VCaP (cell line): ENCODE data around the gene TUBB4A.

Source experiments
- H3K27ac ChIP-seq: fragments of 450-650 bp; 2 replicates; pipeline ENCODE4 v1.5.1; 2017
- TF ChIP-seq, protein P1 (sequence below): fragments of 450-650 bp; conservative IDR thresholded peaks from 2 replicates; pipeline ENCODE4 v1.5.1; 2017; ENCODE audit warnings: mild to moderate bottlenecking, moderate library complexity

Gene TUBB4A

DNA sequence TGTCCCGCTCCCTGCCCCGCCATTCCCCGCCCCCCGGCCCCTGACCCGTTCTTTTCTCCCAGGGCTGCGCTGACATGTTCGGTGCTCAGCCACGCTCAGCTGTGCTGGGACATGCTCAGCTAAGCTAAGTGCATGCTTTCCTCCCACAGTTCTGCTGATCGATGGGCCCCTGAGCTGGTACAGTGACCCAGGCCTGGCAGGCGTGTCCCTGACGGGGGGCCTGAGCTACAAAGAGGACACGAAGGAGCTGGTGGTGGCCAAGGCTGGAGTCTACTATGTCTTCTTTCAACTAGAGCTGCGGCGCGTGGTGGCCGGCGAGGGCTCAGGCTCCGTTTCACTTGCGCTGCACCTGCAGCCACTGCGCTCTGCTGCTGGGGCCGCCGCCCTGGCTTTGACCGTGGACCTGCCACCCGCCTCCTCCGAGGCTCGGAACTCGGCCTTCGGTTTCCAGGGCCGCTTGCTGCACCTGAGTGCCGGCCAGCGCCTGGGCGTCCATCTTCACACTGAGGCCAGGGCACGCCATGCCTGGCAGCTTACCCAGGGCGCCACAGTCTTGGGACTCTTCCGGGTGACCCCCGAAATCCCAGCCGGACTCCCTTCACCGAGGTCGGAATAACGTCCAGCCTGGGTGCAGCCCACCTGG, 32.5 kb upstream of the TUBB4A start:
- H3K27ac ChIP-seq: no peak overlapping the region

DNA sequence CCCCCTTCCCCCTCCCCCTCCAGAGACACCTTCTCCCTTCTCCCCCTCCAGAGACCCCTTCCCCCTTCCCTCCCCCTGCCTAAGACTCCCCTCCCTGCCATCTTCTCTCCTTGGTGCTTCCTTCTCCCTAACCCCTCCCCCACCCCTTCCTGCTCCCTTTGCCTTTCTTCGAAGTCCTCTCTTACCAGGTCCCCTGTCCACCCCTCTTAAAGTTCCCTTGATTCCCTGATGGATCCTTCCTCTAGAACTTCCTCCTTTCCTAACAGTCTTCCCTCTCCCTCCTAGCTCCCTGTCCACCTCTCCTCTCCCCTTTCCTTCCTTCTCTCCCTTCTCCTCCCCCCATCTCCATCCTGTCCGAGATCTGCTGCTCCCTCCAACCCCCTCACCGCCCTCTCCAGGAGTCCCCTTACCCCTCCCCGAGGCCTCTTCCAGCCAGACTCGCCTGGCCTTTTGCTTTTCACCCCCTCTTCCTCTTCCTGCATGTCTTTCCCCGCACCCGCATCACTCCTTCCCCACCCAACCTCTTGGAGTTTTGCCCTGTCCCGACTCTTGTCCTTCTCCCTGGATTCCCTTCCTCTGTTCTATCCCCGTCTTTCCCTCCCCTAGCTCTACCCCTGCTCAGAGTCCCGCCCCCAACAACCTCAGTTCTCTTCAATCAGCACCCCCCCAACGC, 31.8 kb upstream of the TUBB4A start:
- TF ChIP-seq, protein P1, sequence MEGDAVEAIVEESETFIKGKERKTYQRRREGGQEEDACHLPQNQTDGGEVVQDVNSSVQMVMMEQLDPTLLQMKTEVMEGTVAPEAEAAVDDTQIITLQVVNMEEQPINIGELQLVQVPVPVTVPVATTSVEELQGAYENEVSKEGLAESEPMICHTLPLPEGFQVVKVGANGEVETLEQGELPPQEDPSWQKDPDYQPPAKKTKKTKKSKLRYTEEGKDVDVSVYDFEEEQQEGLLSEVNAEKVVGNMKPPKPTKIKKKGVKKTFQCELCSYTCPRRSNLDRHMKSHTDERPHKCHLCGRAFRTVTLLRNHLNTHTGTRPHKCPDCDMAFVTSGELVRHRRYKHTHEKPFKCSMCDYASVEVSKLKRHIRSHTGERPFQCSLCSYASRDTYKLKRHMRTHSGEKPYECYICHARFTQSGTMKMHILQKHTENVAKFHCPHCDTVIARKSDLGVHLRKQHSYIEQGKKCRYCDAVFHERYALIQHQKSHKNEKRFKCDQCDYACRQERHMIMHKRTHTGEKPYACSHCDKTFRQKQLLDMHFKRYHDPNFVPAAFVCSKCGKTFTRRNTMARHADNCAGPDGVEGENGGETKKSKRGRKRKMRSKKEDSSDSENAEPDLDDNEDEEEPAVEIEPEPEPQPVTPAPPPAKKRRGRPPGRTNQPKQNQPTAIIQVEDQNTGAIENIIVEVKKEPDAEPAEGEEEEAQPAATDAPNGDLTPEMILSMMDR: no peak
- no peak overlapping the region for H3K27ac ChIP-seq

More for the DNA sequence above, 32.5 kb upstream of the TUBB4A start:
- TF ChIP-seq, protein P1: no peak

DNA sequence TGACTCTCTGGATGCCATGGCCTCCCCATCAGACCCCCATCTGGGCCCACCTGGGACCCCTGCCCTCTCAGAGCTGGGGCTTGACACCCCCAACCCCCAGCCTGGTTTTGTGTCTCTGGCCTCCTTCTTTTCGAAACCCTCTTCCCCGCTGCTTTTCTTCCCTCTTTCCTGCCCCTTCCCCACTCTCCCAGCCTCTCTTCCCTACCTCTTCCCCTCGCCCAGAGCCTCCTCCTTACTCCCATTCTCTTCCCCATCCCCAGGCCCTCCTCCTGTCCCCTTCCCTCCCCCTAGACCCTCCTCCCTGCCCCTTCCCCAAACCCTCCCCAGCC, 30.9 kb upstream of the TUBB4A start:
- H3K27ac ChIP-seq: no peak overlapping the region
- TF ChIP-seq, protein P1: no peak

DNA sequence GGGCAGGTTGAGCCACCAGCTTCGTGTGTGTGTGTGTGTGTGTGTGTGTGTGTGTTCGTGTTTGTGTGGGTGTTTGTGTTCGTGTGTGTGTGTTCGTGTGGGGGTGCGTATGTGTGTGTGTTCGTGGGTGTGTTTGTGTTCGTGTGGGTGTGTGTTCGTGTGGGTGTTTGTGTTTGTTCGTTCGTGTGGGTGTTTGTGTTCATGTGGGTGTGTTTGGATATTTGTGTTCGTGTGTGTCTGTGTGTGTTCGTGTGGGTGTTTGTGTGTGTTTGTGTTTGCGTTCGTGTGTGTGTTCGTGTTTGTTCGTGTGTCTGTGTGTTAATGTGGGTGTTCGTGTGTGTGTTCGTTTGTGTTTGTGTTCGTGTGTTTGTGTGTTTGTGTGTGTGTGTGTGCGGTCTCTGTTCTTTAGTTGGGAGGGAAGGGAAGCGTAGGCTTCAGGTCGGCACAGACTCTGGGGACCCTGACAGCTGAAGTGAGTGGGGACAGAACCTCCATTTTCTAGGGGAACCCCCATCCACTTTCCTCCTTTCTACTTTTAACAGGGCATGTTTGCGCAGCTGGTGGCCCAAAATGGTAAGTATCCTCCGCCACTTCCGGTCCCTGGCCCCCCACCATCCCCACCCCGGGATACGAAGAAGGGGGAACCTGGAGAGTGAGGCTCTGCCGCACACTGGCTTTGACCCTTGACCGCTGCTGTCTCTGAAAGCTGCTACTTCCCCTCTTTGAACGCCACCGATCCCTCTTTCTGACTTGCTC, 30.3 kb upstream of the TUBB4A start:
- TF ChIP-seq, protein P1: no peak

DNA sequence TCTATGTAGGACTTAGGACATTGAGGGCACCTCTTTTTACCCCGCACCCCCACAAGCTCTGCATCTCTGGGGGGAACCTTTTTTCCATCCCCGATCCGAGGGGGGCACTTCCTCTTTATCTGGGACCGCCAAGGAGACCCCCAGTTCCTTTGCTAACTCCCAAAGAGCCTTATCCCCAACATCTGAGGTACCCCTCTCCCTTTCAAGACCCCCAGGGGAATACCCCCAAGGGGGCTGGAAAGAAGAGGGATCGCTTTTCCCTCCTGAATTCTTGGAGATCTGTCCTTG, 29.8 kb upstream of the TUBB4A start:
- TF ChIP-seq, protein P1: no peak
- H3K27ac ChIP-seq: no peak overlapping the region

More for the DNA sequence above, 30.3 kb upstream of the TUBB4A start:
- no peak overlapping the region for H3K27ac ChIP-seq

DNA sequence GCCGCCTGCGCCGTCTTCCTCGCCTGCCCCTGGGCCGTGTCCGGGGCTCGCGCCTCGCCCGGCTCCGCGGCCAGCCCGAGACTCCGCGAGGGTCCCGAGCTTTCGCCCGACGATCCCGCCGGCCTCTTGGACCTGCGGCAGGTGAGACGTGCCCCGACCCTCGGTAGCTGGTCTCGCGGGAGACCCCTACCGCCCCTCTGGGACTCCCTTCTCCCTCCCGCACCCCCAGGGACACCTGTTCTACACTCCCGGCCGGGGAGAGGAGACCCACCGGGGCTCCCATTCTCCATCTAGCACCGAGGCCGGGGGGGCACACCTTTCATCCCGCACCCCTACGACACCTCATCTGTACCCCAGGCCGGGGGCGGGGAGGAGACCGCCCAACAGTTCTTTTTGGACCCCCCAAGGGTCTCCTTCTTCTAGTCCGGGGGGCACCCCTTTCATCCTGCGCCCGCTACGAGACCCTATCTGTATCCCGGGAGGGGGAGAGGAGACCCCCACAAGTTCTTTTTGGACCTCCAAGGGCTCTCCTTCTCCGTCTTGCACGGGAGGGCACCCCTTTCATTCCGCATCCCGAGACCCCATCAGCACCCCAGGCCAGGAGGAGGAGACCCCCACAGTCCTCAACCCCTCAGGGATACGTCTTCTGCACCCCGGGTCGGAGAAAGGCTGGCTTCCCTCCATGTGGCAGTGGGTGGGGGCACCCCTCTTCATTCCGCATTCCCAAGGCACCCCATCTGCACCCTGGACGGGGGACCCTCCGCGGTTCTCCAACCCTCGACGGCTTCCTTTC, 29.2 kb upstream of the TUBB4A start:
- peak overlapping the region; percentile 47; the same call in 1 of the 2 replicates for H3K27ac ChIP-seq
- TF ChIP-seq, protein P1: no peak
